Fibroblast of the aortic adventitia (primary cell): ENCODE data around the gene KCNH1. TPM values are rescaled to one million over a fixed set of nuclear protein-coding genes. Genes with fewer than 3 reads are reported as not detected.
"Not testable (repeated sequence)": the region's sequence is repeated elsewhere in the genome, so short reads cannot be mapped to it uniquely, and the experiment has no call there.

Experiments used
- DNase-seq: peaks from one replicate; pipeline ENCODE4 v3.0.0-alpha.2; 2010; ENCODE audit warnings: low read depth
- H3K4me3 ChIP-seq: 2 replicates; pipeline ENCODE4 v1.5.1; 2011; ENCODE audit warnings: low read depth, mild to moderate bottlenecking, control low read depth, low read length, moderate library complexity
- CTCF ChIP-seq: IDR thresholded peaks from 2 replicates; pipeline ENCODE4 v1.5.1; 2011; ENCODE audit warnings: mild to moderate bottlenecking, low read length, control low read depth, inconsistent platforms; ENCODE audit not compliant: insufficient read depth
- total RNA-seq: library from RNA; depleted of rRNA; stranded (reverse); fragments of >200 nt; gene quantifications from 2 replicates; pipeline ENCODE4 v1.2.3, GENCODE V29; 2012; ENCODE audit warnings: low replicate concordance

The KCNH1 gene
- total RNA-seq, 1 donor: not detected

GRCh38 chr1:210669951-210670350, 464.0 kb downstream of the KCNH1 start:
- TF ChIP-seq CTCF: no peak
- no peak overlapping the region for H3K4me3 ChIP-seq
- DNase-seq: no peak

- no peak overlapping the region for H3K4me3 ChIP-seq
- TF ChIP-seq CTCF: no peak
- no peak for DNase-seq
Measured at GRCh38 chr1:210663730-210664573, 470.0 kb downstream of the KCNH1 start.

GRCh38 chr1:210662291-210663050, 471.5 kb downstream of the KCNH1 start:
- no peak for TF ChIP-seq CTCF
- no peak overlapping the region for H3K4me3 ChIP-seq
- no peak for DNase-seq

GRCh38 chr1:210661520-210661919, 472.4 kb downstream of the KCNH1 start:
- H3K4me3 ChIP-seq, DNase-seq: not testable (repeated sequence)

GRCh38 chr1:210657806-210658205, 476.1 kb downstream of the KCNH1 start:
- H3K4me3 ChIP-seq: no peak overlapping the region
- DNase-seq: no peak
- no peak for TF ChIP-seq CTCF

- TF ChIP-seq CTCF: no peak
- no peak for DNase-seq
Measured at GRCh38 chr1:210655511-210655910, 478.4 kb downstream of the KCNH1 start.

More at GRCh38 chr1:210655511-210655910, 478.4 kb downstream of the KCNH1 start:
- H3K4me3 ChIP-seq: no peak overlapping the region
